ENCODE results near the gene CRABP2. TPM values are rescaled to one million over a fixed set of nuclear protein-coding genes. Genes with fewer than 3 reads are reported as not detected.

CRABP2 gene
- total and polyA plus RNA-seq, 2 of the 13 experiments (the other 11 are each of a cell fraction or from before 2014, with no cell fraction given) = 0.40 to 0.60 TPM

GRCh38 chr1:156746728-156747631, 41.6 kb upstream of the CRABP2 start (continued):
- TF ChIP-seq NR2F6 (IDR thresholded peaks at IDR 0.05) (no peak), NR2F6 (CRISPR knock-in tag; IDR thresholded peaks at IDR 0.05) (no peak), KLF9 (CRISPR knock-in tag; IDR thresholded peaks at IDR 0.05; ENCODE audit: low read depth) (no peak), WIZ (CRISPR knock-in tag; IDR thresholded peaks at IDR 0.05) (no peak), TCF7 (IDR thresholded peaks at IDR 0.05; ENCODE audit: low read depth) (no peak), ZMAT3 (CRISPR knock-in tag; conservative IDR thresholded peaks at IDR 0.05) (no peak), ZBTB44 (CRISPR knock-in tag; IDR thresholded peaks at IDR 0.05) (no peak), RBM39 (IDR thresholded peaks at IDR 0.05; ENCODE audit: low read depth, low read length, poor library complexity, severe bottlenecking) (peak; percentile 66), SP4 (CRISPR knock-in tag; IDR thresholded peaks at IDR 0.05) (peak; percentile 16; the same call in 1 of the 2 replicates), AFF4 (CRISPR knock-in tag; IDR thresholded peaks at IDR 0.05) (no peak), GABPA (IDR thresholded peaks at IDR 0.05; ENCODE audit: low read depth, low read length) (peak; percentile 57), GABPA (CRISPR knock-in tag; IDR thresholded peaks at IDR 0.05; ENCODE audit: low read depth) (peak; percentile 82), ZFP37 (CRISPR knock-in tag; IDR thresholded peaks at IDR 0.05; ENCODE audit: borderline replicate concordance) (no peak)
- TF ChIP-seq, protein P1, sequence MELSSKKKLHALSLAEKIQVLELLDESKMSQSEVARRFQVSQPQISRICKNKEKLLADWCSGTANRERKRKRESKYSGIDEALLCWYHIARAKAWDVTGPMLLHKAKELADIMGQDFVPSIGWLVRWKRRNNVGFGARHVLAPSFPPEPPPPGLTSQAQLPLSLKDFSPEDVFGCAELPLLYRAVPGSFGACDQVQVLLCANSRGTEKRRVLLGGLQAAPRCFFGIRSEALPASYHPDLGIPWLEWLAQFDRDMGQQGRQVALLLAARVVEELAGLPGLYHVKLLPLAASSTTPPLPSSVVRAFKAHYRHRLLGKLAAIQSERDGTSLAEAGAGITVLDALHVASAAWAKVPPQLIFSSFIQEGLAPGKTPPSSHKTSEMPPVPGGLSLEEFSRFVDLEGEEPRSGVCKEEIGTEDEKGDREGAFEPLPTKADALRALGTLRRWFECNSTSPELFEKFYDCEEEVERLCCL (CRISPR knock-in tag; IDR thresholded peaks at IDR 0.05; ENCODE audit: borderline replicate concordance) = no peak
- TF ChIP-seq, protein P2, sequence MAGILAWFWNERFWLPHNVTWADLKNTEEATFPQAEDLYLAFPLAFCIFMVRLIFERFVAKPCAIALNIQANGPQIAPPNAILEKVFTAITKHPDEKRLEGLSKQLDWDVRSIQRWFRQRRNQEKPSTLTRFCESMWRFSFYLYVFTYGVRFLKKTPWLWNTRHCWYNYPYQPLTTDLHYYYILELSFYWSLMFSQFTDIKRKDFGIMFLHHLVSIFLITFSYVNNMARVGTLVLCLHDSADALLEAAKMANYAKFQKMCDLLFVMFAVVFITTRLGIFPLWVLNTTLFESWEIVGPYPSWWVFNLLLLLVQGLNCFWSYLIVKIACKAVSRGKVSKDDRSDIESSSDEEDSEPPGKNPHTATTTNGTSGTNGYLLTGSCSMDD (CRISPR knock-in tag; IDR thresholded peaks at IDR 0.05) = no peak
- TF ChIP-seq, protein P3, sequence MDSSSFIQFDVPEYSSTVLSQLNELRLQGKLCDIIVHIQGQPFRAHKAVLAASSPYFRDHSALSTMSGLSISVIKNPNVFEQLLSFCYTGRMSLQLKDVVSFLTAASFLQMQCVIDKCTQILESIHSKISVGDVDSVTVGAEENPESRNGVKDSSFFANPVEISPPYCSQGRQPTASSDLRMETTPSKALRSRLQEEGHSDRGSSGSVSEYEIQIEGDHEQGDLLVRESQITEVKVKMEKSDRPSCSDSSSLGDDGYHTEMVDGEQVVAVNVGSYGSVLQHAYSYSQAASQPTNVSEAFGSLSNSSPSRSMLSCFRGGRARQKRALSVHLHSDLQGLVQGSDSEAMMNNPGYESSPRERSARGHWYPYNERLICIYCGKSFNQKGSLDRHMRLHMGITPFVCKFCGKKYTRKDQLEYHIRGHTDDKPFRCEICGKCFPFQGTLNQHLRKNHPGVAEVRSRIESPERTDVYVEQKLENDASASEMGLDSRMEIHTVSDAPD (CRISPR knock-in tag; IDR thresholded peaks at IDR 0.05) = no peak
